ENCODE measurements around the gene KLC1.

Gene KLC1

DNA sequence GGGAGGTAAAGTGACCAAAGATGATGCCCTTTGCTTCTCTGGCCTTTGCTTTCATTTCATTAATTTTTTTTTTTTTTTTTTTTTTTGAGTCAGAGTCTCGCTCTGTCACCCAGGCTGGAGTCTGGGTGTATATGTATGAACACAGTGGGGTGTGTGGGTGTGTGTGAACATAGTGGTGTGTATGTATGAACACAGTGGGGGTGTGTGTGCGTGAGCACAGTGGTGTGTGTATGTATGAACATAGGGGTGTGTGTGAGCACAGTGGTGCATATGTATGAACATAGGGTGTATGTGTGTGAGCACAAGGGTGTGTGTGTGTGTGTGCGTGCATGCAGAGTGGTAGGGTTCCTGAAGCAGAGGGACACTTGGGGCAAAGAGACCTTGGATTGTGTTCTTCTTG is 9.6 kb downstream of the KLC1 start:
- Histone ChIP-seq H3K9me3 (ENCODE audit: insufficient read depth, low read length) (no peaks in the 10 kb centered on the region), H2AFZ (ENCODE audit: low read depth, low read length, severe bottlenecking) (no peak overlapping the region), H3K27ac (ENCODE audit: low read depth, low read length) (no peak overlapping the region), H3K4me3 (ENCODE audit: insufficient read depth, low read length, poor library complexity, severe bottlenecking) (no peak overlapping the region), H3K27me3 (ENCODE audit: low read length) (no peaks in the 10 kb centered on the region), H3K79me2 (ENCODE audit: insufficient read depth, low read length) (peaks cover 96% of the 10 kb centered on the region), H3K9me2 (replicated peaks; ENCODE audit: insufficient read depth, low read length) (no peaks in the 10 kb centered on the region), H3K36me3 (ENCODE audit: low read length) (no peaks in the 10 kb centered on the region), H4K20me1 (ENCODE audit: low read depth, low read length) (peaks cover 4% of the 10 kb centered on the region; the same call in 1 of the 2 replicates), H3F3A (ENCODE audit: insufficient read depth) (no peaks in the 10 kb centered on the region), H3K9ac (ENCODE audit: low read length) (no peak overlapping the region), H3K4me2 (ENCODE audit: low read depth, low read length, poor library complexity, severe bottlenecking) (no peak overlapping the region)
- TF ChIP-seq EZH2phosphoT487 (conservative IDR thresholded peaks at IDR 0.05; ENCODE audit: low read length), result no peak
- TF ChIP-seq, protein P1, sequence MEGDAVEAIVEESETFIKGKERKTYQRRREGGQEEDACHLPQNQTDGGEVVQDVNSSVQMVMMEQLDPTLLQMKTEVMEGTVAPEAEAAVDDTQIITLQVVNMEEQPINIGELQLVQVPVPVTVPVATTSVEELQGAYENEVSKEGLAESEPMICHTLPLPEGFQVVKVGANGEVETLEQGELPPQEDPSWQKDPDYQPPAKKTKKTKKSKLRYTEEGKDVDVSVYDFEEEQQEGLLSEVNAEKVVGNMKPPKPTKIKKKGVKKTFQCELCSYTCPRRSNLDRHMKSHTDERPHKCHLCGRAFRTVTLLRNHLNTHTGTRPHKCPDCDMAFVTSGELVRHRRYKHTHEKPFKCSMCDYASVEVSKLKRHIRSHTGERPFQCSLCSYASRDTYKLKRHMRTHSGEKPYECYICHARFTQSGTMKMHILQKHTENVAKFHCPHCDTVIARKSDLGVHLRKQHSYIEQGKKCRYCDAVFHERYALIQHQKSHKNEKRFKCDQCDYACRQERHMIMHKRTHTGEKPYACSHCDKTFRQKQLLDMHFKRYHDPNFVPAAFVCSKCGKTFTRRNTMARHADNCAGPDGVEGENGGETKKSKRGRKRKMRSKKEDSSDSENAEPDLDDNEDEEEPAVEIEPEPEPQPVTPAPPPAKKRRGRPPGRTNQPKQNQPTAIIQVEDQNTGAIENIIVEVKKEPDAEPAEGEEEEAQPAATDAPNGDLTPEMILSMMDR (IDR thresholded peaks at IDR 0.05; ENCODE audit: insufficient read depth, low read length, poor library complexity, severe bottlenecking), result no peak

DNA sequence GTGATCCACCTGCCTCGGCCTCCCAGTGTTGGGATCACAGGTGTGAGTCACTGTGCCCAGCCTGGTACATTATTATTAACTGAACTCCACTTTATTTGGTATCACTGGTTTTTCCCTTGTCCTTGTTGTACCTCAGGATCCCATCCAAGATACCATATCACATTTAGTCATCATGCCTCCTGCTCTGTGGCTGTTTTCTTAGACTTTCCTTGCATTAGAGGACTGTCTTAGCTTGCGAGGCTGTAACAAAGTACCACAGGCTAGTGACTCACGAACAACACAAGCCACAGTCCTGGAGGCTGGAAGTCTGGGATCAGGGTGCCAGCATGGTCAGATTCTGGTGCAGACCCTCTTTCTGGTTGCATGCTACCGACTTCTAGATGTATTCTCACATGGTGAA is 12.2 kb downstream of the KLC1 start:
- Histone ChIP-seq H3K36me3 (ENCODE audit: low read length) (no peaks in the 10 kb centered on the region), H2AFZ (ENCODE audit: low read depth, low read length, severe bottlenecking) (no peak overlapping the region), H3K79me2 (ENCODE audit: insufficient read depth, low read length) (peaks cover 98% of the 10 kb centered on the region), H3K9me3 (ENCODE audit: insufficient read depth, low read length) (no peaks in the 10 kb centered on the region), H3K27me3 (ENCODE audit: low read length) (no peaks in the 10 kb centered on the region), H3K27ac (ENCODE audit: low read depth, low read length) (no peak overlapping the region), H3K9me2 (replicated peaks; ENCODE audit: insufficient read depth, low read length) (no peaks in the 10 kb centered on the region), H4K20me1 (ENCODE audit: low read depth, low read length) (no peaks in the 10 kb centered on the region), H3K4me2 (ENCODE audit: low read depth, low read length, poor library complexity, severe bottlenecking) (no peak overlapping the region), H3K9ac (ENCODE audit: low read length) (no peak overlapping the region), H3F3A (ENCODE audit: insufficient read depth) (no peaks in the 10 kb centered on the region), H3K4me3 (ENCODE audit: insufficient read depth, low read length, poor library complexity, severe bottlenecking) (no peak overlapping the region)
- TF ChIP-seq EZH2phosphoT487 (conservative IDR thresholded peaks at IDR 0.05; ENCODE audit: low read length), result no peak
- TF ChIP-seq, protein P1 (IDR thresholded peaks at IDR 0.05; ENCODE audit: insufficient read depth, low read length, poor library complexity, severe bottlenecking), result no peak

DNA sequence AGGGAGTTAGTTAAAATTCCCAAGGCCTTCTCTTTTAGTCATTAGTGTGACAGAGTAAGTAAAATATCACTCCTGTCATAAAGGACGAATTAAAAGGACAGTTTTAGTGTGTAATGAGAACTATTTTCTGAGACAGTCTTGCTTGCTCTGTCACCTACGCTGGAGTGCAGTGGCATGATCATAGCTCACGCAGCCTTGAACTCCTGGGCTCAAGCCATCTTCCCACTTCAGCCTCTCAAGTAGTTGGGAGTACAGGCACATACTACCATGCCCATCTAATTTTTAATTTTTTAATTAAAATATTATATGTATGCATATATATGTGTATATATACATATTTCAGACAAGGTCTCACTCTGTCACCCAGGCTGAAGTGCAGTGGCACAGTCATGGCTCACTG is 17.2 kb downstream of the KLC1 start:
- peaks cover 99% of the 10 kb centered on the region for H3K79me2 ChIP-seq (ENCODE audit: insufficient read depth, low read length)
- H3K27me3 ChIP-seq (ENCODE audit: low read length), result no peaks in the 10 kb centered on the region
- H3F3A ChIP-seq (ENCODE audit: insufficient read depth), result no peaks in the 10 kb centered on the region
- peaks cover 10% of the 10 kb centered on the region; the same call in 1 of the 2 replicates for H4K20me1 ChIP-seq (ENCODE audit: low read depth, low read length)
- H3K4me2 ChIP-seq (ENCODE audit: low read depth, low read length, poor library complexity, severe bottlenecking), result no peak overlapping the region
- H2AFZ ChIP-seq (ENCODE audit: low read depth, low read length, severe bottlenecking), result no peak overlapping the region
- no peak overlapping the region for H3K27ac ChIP-seq (ENCODE audit: low read depth, low read length)
- no peaks in the 10 kb centered on the region for H3K9me2 ChIP-seq (replicated peaks; ENCODE audit: insufficient read depth, low read length)
- no peaks in the 10 kb centered on the region for H3K36me3 ChIP-seq (ENCODE audit: low read length)
- no peak overlapping the region for H3K4me3 ChIP-seq (ENCODE audit: insufficient read depth, low read length, poor library complexity, severe bottlenecking)
- H3K9me3 ChIP-seq (ENCODE audit: insufficient read depth, low read length), result no peaks in the 10 kb centered on the region
- no peak overlapping the region for H3K9ac ChIP-seq (ENCODE audit: low read length)
- no peak for TF ChIP-seq EZH2phosphoT487 (conservative IDR thresholded peaks at IDR 0.05; ENCODE audit: low read length)
- TF ChIP-seq, protein P1 (IDR thresholded peaks at IDR 0.05; ENCODE audit: insufficient read depth, low read length, poor library complexity, severe bottlenecking), result no peak

Data from SU-DHL-6 (cell line).